GM12891 (cell line): Measurements from ENCODE around the gene TMEM231.
A peak's percentile ranks its signal among the peaks of the same experiment; 100 is the strongest.

Experiments
- DNase-seq: peaks from one replicate; pipeline ENCODE4 v3.0.0; 2011; ENCODE audit warnings: low spot score; ENCODE audit not compliant: insufficient read length
- FAIRE-seq: peaks from 2 replicates; lab custom pipeline; 2011; peaks lifted over from hg19 to GRCh38; lab: Jason Lieb, UNC
- PAX5 ChIP-seq: IDR thresholded peaks from 2 replicates; pipeline ENCODE4 v1.6.1; 2011; ENCODE audit warnings: low read length, moderate library complexity, mild to moderate bottlenecking; ENCODE audit not compliant: insufficient read depth, severe bottlenecking
- POLR2A ChIP-seq: IDR thresholded peaks from 2 replicates; pipeline ENCODE4 v1.6.1; 2011; ENCODE audit warnings: low read depth, low read length, control low read depth
- POLR2AphosphoS5 ChIP-seq: IDR thresholded peaks from 2 replicates; pipeline ENCODE4 v1.6.1; 2011; ENCODE audit warnings: low read depth, low read length, control low read depth
- POU2F2 ChIP-seq: IDR thresholded peaks from 2 replicates; pipeline ENCODE4 v1.6.1; 2011; ENCODE audit warnings: low read depth, mild to moderate bottlenecking, control low read depth, low read length, moderate library complexity
- SPI1 ChIP-seq: IDR thresholded peaks from 2 replicates; pipeline ENCODE4 v1.6.1; 2011; ENCODE audit warnings: low read depth, low read length, control low read depth
- TAF1 ChIP-seq: IDR thresholded peaks from 2 replicates; pipeline ENCODE4 v1.6.1; 2011; ENCODE audit warnings: low read depth, low read length, control low read depth

Gene TMEM231

DNA sequence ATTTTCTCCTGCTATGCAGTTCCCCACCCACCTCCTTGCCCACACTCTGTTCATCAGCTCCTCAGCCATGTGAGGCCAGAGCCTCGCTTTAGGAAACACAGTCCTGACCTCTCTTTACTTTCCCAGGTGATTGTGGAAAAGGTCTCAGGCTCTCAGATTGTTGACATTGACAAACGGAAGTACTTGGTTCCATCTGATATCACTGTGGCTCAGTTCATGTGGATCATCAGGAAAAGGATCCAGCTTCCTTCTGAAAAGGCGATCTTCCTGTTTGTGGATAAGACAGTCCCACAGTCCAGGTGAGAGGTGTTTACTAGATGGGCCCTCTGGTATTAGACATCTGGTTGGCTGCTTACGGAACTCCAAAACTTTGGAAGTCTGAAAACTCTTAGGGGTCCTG lies 11.9 kb upstream of the TMEM231 start:
- FAIRE-seq (no peak), DNase-seq (no peak)
- TF ChIP-seq POLR2A (no peak), TAF1 (no peak), PAX5 (no peak), POLR2AphosphoS5 (no peak), POU2F2 (no peak), SPI1 (no peak)

DNA sequence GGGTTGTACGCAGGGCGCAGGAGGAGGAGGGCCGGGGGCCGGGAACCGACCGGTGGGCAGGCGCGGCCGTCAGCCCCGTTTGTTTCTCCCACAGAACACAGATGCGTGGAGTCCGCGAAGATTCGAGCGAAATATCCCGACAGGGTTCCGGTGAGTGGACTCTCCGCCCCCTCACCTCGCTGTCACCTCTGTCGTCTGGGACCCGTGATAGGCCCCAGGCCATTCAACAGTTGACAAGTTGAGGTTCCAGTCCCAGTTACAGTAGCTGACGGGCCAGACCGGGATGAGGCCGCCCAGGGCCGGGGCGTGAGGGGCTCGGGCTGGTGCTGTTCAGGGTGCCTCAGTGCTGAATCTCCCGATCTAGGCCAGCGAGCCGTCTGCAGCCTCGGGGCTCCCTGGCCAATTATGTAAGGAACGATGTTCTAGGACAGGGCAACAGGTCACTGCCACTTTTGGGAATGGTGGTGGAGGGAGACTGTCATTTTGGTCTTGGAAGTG lies 10.8 kb upstream of the TMEM231 start:
- no peak for DNase-seq
- no peak for FAIRE-seq
- TF ChIP-seq POU2F2 = 0 out of 2 replicates have a peak, but pooled peaks have one; percentile 2
- no peak for TF ChIP-seq TAF1

DNA sequence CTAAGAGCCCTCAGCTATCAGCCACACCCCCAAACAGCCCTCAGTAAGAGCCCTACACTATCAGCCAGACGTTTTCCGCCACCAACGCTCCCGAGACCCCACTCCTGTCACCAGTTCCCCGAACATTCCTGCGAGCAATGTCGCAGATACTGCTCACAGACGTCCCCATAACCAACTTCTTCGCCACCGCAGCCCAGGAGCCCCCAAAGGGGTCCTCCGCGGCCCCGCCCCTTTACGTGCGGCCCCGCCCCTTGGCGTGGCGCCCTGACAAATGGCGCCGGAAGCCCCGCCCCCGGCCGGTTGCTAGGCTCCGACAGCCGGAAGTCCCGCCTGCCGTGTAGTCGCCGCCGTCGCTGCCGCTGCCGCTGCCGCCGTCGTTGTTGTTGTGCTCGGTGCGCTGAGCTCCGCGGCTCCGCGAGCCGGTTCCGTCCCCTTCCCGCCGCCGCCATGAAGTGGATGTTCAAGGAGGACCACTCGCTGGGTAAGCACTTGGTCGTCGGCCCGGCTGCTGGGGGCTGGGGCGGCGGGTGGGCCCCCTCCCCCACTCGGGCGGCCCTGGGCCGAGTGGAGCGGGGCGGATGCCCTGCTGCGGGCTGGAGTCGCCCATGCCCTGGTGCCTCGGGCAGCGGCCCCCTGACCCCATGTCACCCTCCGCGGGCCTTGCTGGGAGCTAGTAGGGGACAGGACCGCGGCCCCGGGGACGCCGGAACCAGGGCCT lies 10.1 kb upstream of the TMEM231 start, which contains the start of gene GABARAPL2:
Gene GABARAPL2 (plus strand): TSS at position 340 of the 718 bp plus-strand sequence. CDS start 108 bp downstream, at position 448.
- TF ChIP-seq POU2F2 (0 out of 2 replicates have a peak, but pooled peaks have one; percentile 9), SPI1 (0 out of 2 replicates have a peak, but pooled peaks have one; percentile 37), TAF1 (no peak)
- DNase-seq (peak; percentile 82), FAIRE-seq (peak; percentile 93)

DNA sequence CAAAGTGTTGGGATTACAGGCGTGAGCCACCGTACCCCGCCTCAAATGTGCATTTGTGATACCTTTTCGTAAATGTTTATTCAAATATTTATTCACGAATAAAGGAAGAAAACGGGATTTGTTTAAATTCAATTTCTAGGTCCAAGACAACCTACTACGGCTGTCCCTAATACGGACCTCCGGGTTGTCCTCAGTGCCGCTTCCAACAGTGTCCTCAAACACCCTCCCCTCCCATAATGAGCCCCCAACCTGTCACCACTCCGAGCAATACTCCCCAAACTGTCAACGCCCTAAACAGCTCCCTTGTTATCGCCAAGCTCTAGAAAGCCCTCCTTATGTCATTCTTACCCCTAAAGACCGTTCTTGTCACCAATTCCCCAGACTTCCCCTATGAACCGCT lies 9.6 kb upstream of the TMEM231 start:
- no peak for DNase-seq
- FAIRE-seq = no peak
- TF ChIP-seq POU2F2 (no peak), POLR2AphosphoS5 (no peak), POLR2A (0 out of 2 replicates have a peak, but pooled peaks have one; percentile 4), TAF1 (no peak)

DNA sequence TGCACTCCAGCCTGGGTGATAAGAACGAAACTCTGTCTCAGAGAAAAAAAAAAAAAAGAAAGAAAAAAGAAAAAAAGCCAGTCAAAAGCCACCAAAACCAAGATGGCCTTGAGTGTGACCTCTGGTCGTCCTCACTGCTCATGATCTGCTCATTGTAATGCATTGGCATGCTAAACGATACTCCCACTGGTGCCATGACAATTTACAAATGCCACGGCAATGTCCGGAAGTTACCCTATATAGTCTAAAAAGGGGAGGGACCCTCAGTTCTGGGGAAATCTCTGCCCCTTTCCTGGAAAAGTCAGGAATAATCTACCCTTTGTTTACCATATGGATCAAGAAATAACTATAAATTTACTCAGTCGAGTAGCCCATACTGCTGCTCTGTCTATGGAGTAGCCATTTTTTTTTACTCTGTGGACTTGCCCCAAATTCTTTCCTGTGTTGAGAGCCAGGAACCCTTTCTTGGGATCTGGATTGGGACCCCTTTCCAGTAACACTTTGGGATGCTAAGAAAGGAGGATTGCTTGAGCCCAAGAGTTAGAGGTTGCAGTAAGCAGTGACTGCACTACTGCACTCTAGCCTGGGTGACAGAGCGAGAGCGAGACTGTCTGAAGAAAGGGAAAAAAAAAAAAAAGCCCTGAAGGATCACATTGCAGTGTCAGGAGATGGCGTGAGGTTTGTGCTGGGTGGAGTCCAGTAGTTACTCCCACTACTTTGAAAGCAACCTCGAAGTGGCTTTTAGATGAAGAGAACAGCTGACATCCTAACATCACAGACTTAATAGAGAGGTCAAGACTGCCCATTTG lies 3.7 kb upstream of the TMEM231 start:
- FAIRE-seq (no peak), DNase-seq (no peak)
- no peak for TF ChIP-seq PAX5
- no peak for TF ChIP-seq POLR2A
- TF ChIP-seq TAF1 = no peak
- no peak for TF ChIP-seq POU2F2

DNA sequence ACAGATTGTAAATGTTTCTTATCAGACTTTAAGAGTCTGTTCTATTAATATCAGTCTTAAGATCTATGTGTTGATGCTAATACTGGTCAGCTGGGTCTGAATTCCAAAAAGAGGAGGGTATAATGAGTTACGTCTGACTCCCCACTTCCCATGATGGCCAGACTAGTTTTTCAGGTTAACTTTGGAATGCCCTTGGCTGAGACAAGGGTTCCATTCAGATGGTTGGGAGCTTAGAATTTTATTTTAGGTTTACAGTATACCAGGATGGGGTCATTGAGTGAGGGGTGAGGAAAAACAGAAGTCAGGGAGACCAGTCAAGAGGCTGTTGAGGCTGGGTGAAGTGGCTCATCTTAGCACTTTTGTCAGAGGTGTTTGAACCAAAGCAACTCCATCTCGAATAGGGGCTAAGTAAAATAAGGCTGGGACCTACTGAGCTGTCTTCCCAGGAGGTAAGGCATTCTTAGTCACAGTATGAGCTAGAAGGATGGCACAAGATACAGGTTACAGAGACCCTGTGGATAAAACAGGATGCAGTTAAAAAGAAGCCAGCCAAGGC lies 2.9 kb upstream of the TMEM231 start:
- FAIRE-seq (no peak), DNase-seq (no peak)
- TF ChIP-seq TAF1 = no peak
- no peak for TF ChIP-seq POU2F2
- TF ChIP-seq SPI1 = no peak
- no peak for TF ChIP-seq PAX5
- no peak for TF ChIP-seq POLR2A
- no peak for TF ChIP-seq POLR2AphosphoS5

DNA sequence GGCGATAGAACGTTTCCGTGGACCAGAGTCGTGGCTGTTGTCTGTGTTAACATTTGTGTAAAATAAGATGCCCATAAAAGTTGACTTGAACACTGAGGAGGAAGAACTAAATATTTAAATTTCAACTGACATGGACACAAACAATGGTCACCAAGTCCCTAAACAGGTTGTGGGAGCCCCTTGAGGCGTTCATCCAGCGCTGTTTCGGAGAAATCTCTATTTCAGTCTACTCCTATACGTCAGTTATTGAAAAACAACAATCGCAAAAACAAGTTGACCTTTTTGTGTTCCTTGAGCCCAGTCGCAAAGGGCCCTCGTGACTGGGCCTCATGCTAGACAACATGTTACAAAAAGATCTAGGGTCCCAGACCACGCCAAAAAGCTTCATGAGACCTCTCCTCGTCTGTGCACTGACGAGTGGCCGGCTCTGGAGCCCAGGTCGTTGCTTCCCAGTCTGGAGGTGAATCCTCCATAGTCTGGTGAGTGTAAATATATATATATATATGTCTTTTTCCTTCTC lies 439 bp upstream of the TMEM231 start:
- FAIRE-seq = no peak
- TF ChIP-seq POU2F2 (no peak), POLR2AphosphoS5 (no peak), PAX5 (no peak), POLR2A (no peak)
- DNase-seq = no peak

DNA sequence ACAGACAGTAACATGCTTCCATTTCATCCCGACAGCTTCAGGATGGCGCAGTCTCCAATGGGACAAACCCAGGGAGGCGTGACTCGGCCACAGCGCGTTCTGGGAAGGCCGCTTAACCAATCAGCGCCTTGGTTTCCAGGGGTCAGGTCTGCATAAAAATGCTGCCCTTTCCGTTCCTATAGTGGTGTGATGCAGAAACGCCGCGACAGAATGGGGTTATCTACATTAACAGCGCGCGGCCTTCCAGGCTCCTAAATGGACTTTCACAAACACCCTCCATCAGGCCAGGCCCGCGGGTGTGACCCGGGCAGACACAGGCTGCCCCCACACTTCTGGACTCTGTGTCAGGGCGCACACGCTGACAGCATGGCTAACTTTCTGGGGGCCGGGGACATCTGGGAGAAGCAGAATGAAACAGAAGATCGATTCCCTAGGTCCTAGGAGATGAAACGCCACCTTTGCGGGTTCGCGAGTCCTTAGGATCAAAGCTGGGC lies 792 bp downstream of the TMEM231 start:
- no peak for DNase-seq
- FAIRE-seq = no peak
- TF ChIP-seq POLR2A (no peak), SPI1 (no peak), PAX5 (peak; percentile 90), POU2F2 (peak; percentile 70; the same call in 1 of the 2 replicates)

DNA sequence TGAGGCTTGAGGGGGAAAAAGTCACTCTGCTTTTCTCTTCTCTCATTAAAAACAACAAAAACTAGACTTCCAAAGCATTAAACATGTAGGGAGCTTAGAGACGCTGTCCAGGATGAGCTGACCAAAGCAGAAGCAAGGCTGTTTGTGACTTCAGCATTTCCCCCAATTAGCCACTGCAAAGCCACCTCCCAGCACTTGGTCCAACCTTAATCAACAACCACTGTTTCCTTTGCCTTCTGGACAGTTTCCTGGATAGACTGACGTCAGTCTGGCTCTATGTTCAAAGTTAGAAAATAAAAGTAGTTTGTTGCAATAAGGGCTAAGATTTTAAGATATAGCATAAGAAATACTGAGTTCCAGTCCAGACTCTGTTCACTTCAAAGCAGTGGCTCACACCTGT lies 3.1 kb downstream of the TMEM231 start:
- no peak for TF ChIP-seq POLR2A
- TF ChIP-seq POU2F2 = no peak
- no peak for TF ChIP-seq TAF1
- FAIRE-seq (no peak), DNase-seq (no peak)
